ENCODE results near the gene TAF1B.

DNA sequence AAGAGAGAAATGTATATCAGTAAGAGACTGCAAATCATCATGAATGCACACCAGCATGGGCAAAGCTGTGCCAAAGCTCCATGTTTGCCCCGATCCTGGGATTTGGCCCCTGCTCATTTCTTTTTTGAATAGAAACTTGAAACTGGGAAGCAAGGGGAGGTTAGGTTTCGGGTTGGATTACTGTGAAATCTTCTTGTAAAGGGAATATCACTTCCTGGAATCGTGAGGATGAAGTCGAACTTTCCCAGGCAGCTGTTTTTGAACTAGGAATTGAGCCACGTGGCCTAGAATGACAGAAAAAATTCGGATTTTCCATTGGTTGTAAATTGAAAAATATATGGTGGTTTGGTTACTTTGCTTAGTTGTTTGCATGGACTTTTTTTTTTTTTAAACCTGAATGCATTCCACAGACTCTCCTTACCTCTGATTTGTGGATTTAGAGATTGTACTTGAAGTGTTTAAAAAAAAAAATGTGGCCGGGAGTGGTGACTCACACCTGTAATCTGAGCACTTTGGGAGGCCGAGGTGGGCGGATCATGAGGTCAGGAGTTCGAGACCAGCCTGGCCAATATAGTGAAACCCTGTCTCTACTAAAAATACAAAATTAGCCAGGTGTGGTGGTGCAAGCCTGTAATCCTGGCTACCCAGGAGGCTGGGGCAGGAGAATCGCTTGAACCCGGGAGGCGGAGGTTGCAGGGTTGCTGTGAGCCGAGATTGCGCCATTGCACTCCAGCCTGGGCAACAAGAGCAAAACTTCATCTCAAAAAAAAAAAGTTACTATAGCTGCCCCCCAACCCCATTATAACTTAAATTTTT, 140.3 kb downstream of the TAF1B start:
- no peak for TF ChIP-seq EZH2phosphoT487 (IDR thresholded peaks at IDR 0.05)
- TF ChIP-seq, protein P1, sequence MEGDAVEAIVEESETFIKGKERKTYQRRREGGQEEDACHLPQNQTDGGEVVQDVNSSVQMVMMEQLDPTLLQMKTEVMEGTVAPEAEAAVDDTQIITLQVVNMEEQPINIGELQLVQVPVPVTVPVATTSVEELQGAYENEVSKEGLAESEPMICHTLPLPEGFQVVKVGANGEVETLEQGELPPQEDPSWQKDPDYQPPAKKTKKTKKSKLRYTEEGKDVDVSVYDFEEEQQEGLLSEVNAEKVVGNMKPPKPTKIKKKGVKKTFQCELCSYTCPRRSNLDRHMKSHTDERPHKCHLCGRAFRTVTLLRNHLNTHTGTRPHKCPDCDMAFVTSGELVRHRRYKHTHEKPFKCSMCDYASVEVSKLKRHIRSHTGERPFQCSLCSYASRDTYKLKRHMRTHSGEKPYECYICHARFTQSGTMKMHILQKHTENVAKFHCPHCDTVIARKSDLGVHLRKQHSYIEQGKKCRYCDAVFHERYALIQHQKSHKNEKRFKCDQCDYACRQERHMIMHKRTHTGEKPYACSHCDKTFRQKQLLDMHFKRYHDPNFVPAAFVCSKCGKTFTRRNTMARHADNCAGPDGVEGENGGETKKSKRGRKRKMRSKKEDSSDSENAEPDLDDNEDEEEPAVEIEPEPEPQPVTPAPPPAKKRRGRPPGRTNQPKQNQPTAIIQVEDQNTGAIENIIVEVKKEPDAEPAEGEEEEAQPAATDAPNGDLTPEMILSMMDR (IDR thresholded peaks at IDR 0.05), result no peak

All from neural progenitor cell (in vitro differentiated cells).